GM23248 (cell line): ENCODE measurements around the gene GRIPAP1.

ENCODE experiments used
- EZH2 ChIP-seq: fragments of 200-600 bp; sonication (generic); IDR thresholded peaks from 2 replicates; pipeline ENCODE4 v1.6.1; 2018; ENCODE audit warnings: antibody characterized with exemption, mild to moderate bottlenecking; ENCODE audit not compliant: insufficient read depth, poor library complexity, severe bottlenecking
- EZH2phosphoT487 ChIP-seq: fragments of 200-600 bp; sonication (generic); IDR thresholded peaks from 2 replicates; pipeline ENCODE4 v1.6.1; 2018; ENCODE audit warnings: antibody characterized with exemption, moderate library complexity, mild to moderate bottlenecking, low read depth; ENCODE audit not compliant: insufficient read depth

GRCh38 chrX:49003696-49004095 is 1.6 kb upstream of the GRIPAP1 start:
- TF ChIP-seq EZH2 (no peak), EZH2phosphoT487 (no peak)
